HepG2 (cell line): Measurements from ENCODE around the gene SCAPER. TPM values are rescaled to one million over a fixed set of nuclear protein-coding genes. Genes with fewer than 3 reads are reported as not detected.
"Not testable (repeated sequence)": the region's sequence is repeated elsewhere in the genome, so short reads cannot be mapped to it uniquely, and the experiment has no call there.

Experiments used
- ATAC-seq: fragments of 200-7000 bp; cut with Tn5 transposase; 3 replicates; pipeline ENCODE4 v1.9.1; 2020; ENCODE audit warnings: mild to moderate bottlenecking, moderate library complexity
- BruUV-seq: library from RNA; stranded (reverse); fragments of 400-500 nt; replicated peaks from 2 replicates; lab custom pipeline; 2021; lab: Mats Ljungman, UMichigan
- CTCF ChIA-PET: fragments of 300-600 bp; formaldehyde crosslinking; extraction: SDS; loops from one replicate; lab custom pipeline; 2021; ENCODE audit warnings: low total read pairs, inconsistent platforms, low intra/inter-chr PET ratio; lab: Yijun Ruan, JAX
- POLR2A ChIA-PET: fragments of 350-600 bp; sonication (Branson Sonifier 250); formaldehyde crosslinking; loops from one replicate; lab custom pipeline; 2020; ENCODE audit warnings: antibody characterized with exemption, inconsistent platforms; lab: Yijun Ruan, JAX
- DNase-seq: peaks from one replicate; pipeline ENCODE4 v3.0.0-alpha.2; 2015; ENCODE audit warnings: low spot score
- FAIRE-seq: peaks from 3 replicates; lab custom pipeline; 2011; peaks lifted over from hg19 to GRCh38; lab: Jason Lieb, UNC
- H2AFZ ChIP-seq: one replicate; pipeline ENCODE4 v1.6.1; 2011; ENCODE audit warnings: low read length, inconsistent platforms
- H3K27ac ChIP-seq: fragments of 300-600 bp; 3 replicates; pipeline ENCODE4 v1.8.0; 2011; ENCODE audit warnings: mixed run types, mild to moderate bottlenecking, mixed read lengths, low read length, inconsistent platforms; ENCODE audit not compliant: insufficient read depth; ENCODE audit errors: extremely low read length
- H3K27me3 ChIP-seq, 2 experiments: fragments of 200-600 bp in 1 of 2; 2 replicates in 1 of 2; 3 replicates in 1 of 2; pipeline versions ENCODE4 v1.6.0 to v1.8.0; 2011; ENCODE audit warnings: low read length in 2 of 2, mild to moderate bottlenecking in 2 of 2, moderate library complexity in 2 of 2, inconsistent platforms in 1 of 2; ENCODE audit not compliant: insufficient read depth in 2 of 2, control insufficient read depth in 1 of 2
- H3K36me3 ChIP-seq, 2 experiments: fragments of 200-600 bp in 1 of 2; replicated peaks in 1 of 2; 2 replicates in 1 of 2; 3 replicates in 1 of 2; pipeline versions ENCODE4 v1.5.1 to v1.8.0; 2011; ENCODE audit warnings: low read length in 2 of 2, inconsistent platforms in 1 of 2; ENCODE audit not compliant: insufficient read depth in 2 of 2, control insufficient read depth in 1 of 2
- H3K4me1 ChIP-seq: 2 replicates; pipeline ENCODE4 v1.5.1; 2012; ENCODE audit warnings: low read length, inconsistent platforms; ENCODE audit not compliant: insufficient read depth
- H3K4me2 ChIP-seq: 2 replicates; pipeline ENCODE4 v1.6.0; 2011; ENCODE audit warnings: low read depth, low read length, inconsistent platforms
- H3K4me3 ChIP-seq, 3 experiments: fragments of 200-600 bp in 1 of 3; sonication (generic), shearing (Covaris generic) in 1 of 3; replicated peaks in 1 of 3; 2 replicates each; pipeline ENCODE4 v1.5.1; 2011 to 2016; ENCODE audit warnings: low read length in 3 of 3, inconsistent platforms in 2 of 3, low read depth in 2 of 3, mild to moderate bottlenecking in 2 of 3, control low read depth in 1 of 3, mixed read lengths in 1 of 3; ENCODE audit not compliant: insufficient read depth in 1 of 3
- H3K79me2 ChIP-seq: one replicate; pipeline ENCODE4 v1.6.1; 2011; ENCODE audit warnings: low read length, inconsistent platforms; ENCODE audit not compliant: insufficient read depth
- H3K9ac ChIP-seq: 2 replicates; pipeline ENCODE4 v1.6.0; 2011; ENCODE audit warnings: mild to moderate bottlenecking, low read depth, low read length, inconsistent platforms; ENCODE audit not compliant: insufficient read depth
- H3K9me3 ChIP-seq: 2 replicates; pipeline ENCODE4 v1.5.1; 2012; ENCODE audit warnings: mild to moderate bottlenecking, low read length
- H4K20me1 ChIP-seq: 2 replicates; pipeline ENCODE4 v1.6.0; 2011; ENCODE audit warnings: inconsistent platforms, mild to moderate bottlenecking, low read length, moderate library complexity; ENCODE audit not compliant: insufficient read depth
- SOX13 ChIP-seq, 3 experiments: fragments of 450-650 bp in 1 of 3; sonication (generic) in 1 of 3; formaldehyde crosslinking in 1 of 3; IDR thresholded peaks in 2 of 3; conservative IDR thresholded peaks in 1 of 3; 2 replicates each; pipeline versions ENCODE4 v1.5.0 to v1.6.1; 2016 to 2020; ENCODE audit warnings: antibody characterized with exemption in 1 of 3, mild to moderate bottlenecking in 1 of 3, missing compliant biosample characterization in 1 of 3, missing genetic modification reagents in 1 of 3, moderate library complexity in 1 of 3
- TBX2 ChIP-seq: sonication (generic); formaldehyde crosslinking; IDR thresholded peaks from 2 replicates; pipeline ENCODE4 v1.5.0; 2020; ENCODE audit warnings: missing genetic modification reagents, mild to moderate bottlenecking, borderline replicate concordance
- ZFX ChIP-seq: sonication (generic); formaldehyde crosslinking; IDR thresholded peaks from 2 replicates; pipeline ENCODE4 v1.4.0; 2020; ENCODE audit warnings: mild to moderate bottlenecking, low read depth, missing genetic modification reagents, moderate library complexity
- ZNF317 ChIP-seq: sonication (generic); formaldehyde crosslinking; IDR thresholded peaks from 2 replicates; pipeline ENCODE4 v1.5.0; 2020; ENCODE audit warnings: mild to moderate bottlenecking, missing genetic modification reagents
- ZNF331 ChIP-seq: sonication (generic); formaldehyde crosslinking; IDR thresholded peaks from 2 replicates; pipeline ENCODE4 v1.4.0; 2020; ENCODE audit warnings: missing genetic modification reagents
- ZSCAN22 ChIP-seq: sonication (generic); formaldehyde crosslinking; IDR thresholded peaks from 2 replicates; pipeline ENCODE4 v1.4.0; 2020; ENCODE audit warnings: mild to moderate bottlenecking, missing genetic modification reagents
- WGBS: methylation state at CpG from one replicate; pipeline ENCODE4 v1.1.6; 2017; ENCODE audit warnings: low lambda C conversion rate; 5-methylcytosine and 5-hydroxymethylcytosine counted together
- in situ Hi-C: cut with HindIII; loops from 2 replicates; pipeline ENCODE4 v1.10.0; 2017; ENCODE audit warnings: low pct_unique_long_range_greater_than_20kb; ENCODE audit not compliant: extremely low pct_ligation_motif_present
- intact Hi-C: fragments of 100-400 bp; cut with micrococcal nuclease; formaldehyde crosslinking; loops from one replicate; pipeline ENCODE4 v1.10.0; 2022; ENCODE audit not compliant: unreplicated experiment
- polyA plus RNA-seq, 8 experiments: library from polyadenylated mRNA; depleted of rRNA in 3 of 8; stranded (reverse) in 7 of 8; unstranded in 1 of 8; fragments of >200 nt; fragmentation: Illumina TruSeq in 4 of 8; extraction: Trizol in 4 of 8; gene quantifications; 2 replicates each; pipeline versions ENCODE4 v1.2.1 to v1.2.3, GENCODE V29; 2011 to 2016; ENCODE audit warnings: low read depth in 4 of 8, missing spikeins in 1 of 8, mixed read lengths in 1 of 8; ENCODE audit not compliant: insufficient read depth in 1 of 8
- total RNA-seq, 5 experiments: library from RNA; depleted of rRNA; stranded (reverse); fragments of >200 nt; fragmentation: Illumina TruSeq; extraction: Trizol; gene quantifications; 2 replicates each; pipeline ENCODE4 v1.2.3, GENCODE V29; 2016; ENCODE audit warnings: low read depth in 1 of 5
- TF ChIP-seq, protein P1 (sequence below): IDR thresholded peaks from 2 replicates; pipeline ENCODE4 v1.4.0; 2020; ENCODE audit warnings: mild to moderate bottlenecking, missing genetic modification reagents
- TF ChIP-seq, protein P2 (sequence below): IDR thresholded peaks from 2 replicates; pipeline ENCODE4 v1.6.1; 2018; ENCODE audit warnings: missing genetic modification reagents
- TF ChIP-seq, protein P3 (sequence below): sonication (generic); formaldehyde crosslinking; IDR thresholded peaks from 2 replicates; pipeline ENCODE4 v1.4.0; 2020; ENCODE audit warnings: missing genetic modification reagents
- TF ChIP-seq, protein P4 (sequence below): sonication (generic); formaldehyde crosslinking; IDR thresholded peaks from 2 replicates; pipeline ENCODE4; 2020; ENCODE audit warnings: missing genetic modification reagents, mild to moderate bottlenecking, borderline replicate concordance

SCAPER gene
- total and polyA plus RNA-seq, 2 of the 13 experiments (the other 11 are each of a cell fraction or from before 2014, with no cell fraction given): 4.3 to 10.5 TPM

GRCh38 chr15:76887280-76888141, 17.6 kb downstream of the SCAPER start:
- H3K79me2 ChIP-seq; H3K9me3 ChIP-seq; H2AFZ ChIP-seq; H3K36me3 ChIP-seq; CTCF ChIA-PET; BruUV-seq; H3K27me3 ChIP-seq; in situ Hi-C loops; H4K20me1 ChIP-seq; TF ChIP-seq SOX13 (IDR thresholded peaks at IDR 0.05): not testable (repeated sequence)
- WGBS: 30% methylated on average over 2 of the region's 14 CpGs
- POLR2A ChIA-PET: interaction anchor here (0.8 to 1.7 kb wide), 5 partner anchors 14 to 551 kb away, joined by 3 to 7 read pairs (median 4); partner anchors contain the start of genes ISL2, RCN2 and SCAPER
- H3K27ac ChIP-seq: peak overlapping the region; percentile 24
- peak overlapping the region; percentile 70 for H3K4me2 ChIP-seq
- FAIRE-seq: peak; percentile 15
- H3K9ac ChIP-seq: peak overlapping the region; percentile 1; the same call in 1 of the 2 replicates
- ATAC-seq: peak; percentile 99
- peaks cover 17% of the 10 kb centered on the region for H3K4me1 ChIP-seq
- peak; percentile 71 for DNase-seq
- H3K4me3 ChIP-seq: peak overlapping the region; percentile 34 to 52 (median 47); a peak in 5 of 6 replicates
- intact Hi-C loops: loop anchor here (5.0 kb wide), 1 partner anchor 50 kb away; no protein-coding TSS in a partner anchor
- TF ChIP-seq, protein P1, sequence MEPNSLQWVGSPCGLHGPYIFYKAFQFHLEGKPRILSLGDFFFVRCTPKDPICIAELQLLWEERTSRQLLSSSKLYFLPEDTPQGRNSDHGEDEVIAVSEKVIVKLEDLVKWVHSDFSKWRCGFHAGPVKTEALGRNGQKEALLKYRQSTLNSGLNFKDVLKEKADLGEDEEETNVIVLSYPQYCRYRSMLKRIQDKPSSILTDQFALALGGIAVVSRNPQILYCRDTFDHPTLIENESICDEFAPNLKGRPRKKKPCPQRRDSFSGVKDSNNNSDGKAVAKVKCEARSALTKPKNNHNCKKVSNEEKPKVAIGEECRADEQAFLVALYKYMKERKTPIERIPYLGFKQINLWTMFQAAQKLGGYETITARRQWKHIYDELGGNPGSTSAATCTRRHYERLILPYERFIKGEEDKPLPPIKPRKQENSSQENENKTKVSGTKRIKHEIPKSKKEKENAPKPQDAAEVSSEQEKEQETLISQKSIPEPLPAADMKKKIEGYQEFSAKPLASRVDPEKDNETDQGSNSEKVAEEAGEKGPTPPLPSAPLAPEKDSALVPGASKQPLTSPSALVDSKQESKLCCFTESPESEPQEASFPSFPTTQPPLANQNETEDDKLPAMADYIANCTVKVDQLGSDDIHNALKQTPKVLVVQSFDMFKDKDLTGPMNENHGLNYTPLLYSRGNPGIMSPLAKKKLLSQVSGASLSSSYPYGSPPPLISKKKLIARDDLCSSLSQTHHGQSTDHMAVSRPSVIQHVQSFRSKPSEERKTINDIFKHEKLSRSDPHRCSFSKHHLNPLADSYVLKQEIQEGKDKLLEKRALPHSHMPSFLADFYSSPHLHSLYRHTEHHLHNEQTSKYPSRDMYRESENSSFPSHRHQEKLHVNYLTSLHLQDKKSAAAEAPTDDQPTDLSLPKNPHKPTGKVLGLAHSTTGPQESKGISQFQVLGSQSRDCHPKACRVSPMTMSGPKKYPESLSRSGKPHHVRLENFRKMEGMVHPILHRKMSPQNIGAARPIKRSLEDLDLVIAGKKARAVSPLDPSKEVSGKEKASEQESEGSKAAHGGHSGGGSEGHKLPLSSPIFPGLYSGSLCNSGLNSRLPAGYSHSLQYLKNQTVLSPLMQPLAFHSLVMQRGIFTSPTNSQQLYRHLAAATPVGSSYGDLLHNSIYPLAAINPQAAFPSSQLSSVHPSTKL (CRISPR knock-in tag): 0 out of 2 replicates have a peak, but pooled peaks have one; percentile 18
- TF ChIP-seq ZNF317 (CRISPR knock-in tag): peak; percentile 30; the same call in 1 of the 2 replicates
- peak; percentile 43; the same call in 1 of the 2 replicates for TF ChIP-seq TBX2 (CRISPR knock-in tag)
- TF ChIP-seq SOX13 (CRISPR knock-in tag; conservative IDR thresholded peaks at IDR 0.05 in 1 of 2, IDR thresholded peaks at IDR 0.05 in 1 of 2): peak in 1 of 2 experiments; percentile 69; a peak in 2 of 4 replicates
- TF ChIP-seq, protein P2, sequence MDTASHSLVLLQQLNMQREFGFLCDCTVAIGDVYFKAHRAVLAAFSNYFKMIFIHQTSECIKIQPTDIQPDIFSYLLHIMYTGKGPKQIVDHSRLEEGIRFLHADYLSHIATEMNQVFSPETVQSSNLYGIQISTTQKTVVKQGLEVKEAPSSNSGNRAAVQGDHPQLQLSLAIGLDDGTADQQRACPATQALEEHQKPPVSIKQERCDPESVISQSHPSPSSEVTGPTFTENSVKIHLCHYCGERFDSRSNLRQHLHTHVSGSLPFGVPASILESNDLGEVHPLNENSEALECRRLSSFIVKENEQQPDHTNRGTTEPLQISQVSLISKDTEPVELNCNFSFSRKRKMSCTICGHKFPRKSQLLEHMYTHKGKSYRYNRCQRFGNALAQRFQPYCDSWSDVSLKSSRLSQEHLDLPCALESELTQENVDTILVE (CRISPR knock-in tag): 0 out of 2 replicates have a peak, but pooled peaks have one; percentile 22
- TF ChIP-seq ZFX: peak; percentile 59
- TF ChIP-seq ZNF331 (CRISPR knock-in tag): peak; percentile 4; the same call in 1 of the 2 replicates
- TF ChIP-seq, protein P3, sequence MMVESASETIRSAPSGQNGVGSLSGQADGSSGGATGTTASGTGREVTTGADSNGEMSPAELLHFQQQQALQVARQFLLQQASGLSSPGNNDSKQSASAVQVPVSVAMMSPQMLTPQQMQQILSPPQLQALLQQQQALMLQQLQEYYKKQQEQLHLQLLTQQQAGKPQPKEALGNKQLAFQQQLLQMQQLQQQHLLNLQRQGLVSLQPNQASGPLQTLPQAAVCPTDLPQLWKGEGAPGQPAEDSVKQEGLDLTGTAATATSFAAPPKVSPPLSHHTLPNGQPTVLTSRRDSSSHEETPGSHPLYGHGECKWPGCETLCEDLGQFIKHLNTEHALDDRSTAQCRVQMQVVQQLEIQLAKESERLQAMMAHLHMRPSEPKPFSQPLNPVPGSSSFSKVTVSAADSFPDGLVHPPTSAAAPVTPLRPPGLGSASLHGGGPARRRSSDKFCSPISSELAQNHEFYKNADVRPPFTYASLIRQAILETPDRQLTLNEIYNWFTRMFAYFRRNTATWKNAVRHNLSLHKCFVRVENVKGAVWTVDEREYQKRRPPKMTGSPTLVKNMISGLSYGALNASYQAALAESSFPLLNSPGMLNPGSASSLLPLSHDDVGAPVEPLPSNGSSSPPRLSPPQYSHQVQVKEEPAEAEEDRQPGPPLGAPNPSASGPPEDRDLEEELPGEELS: peak; percentile 38; the same call in 1 of the 2 replicates
- TF ChIP-seq, protein P4, sequence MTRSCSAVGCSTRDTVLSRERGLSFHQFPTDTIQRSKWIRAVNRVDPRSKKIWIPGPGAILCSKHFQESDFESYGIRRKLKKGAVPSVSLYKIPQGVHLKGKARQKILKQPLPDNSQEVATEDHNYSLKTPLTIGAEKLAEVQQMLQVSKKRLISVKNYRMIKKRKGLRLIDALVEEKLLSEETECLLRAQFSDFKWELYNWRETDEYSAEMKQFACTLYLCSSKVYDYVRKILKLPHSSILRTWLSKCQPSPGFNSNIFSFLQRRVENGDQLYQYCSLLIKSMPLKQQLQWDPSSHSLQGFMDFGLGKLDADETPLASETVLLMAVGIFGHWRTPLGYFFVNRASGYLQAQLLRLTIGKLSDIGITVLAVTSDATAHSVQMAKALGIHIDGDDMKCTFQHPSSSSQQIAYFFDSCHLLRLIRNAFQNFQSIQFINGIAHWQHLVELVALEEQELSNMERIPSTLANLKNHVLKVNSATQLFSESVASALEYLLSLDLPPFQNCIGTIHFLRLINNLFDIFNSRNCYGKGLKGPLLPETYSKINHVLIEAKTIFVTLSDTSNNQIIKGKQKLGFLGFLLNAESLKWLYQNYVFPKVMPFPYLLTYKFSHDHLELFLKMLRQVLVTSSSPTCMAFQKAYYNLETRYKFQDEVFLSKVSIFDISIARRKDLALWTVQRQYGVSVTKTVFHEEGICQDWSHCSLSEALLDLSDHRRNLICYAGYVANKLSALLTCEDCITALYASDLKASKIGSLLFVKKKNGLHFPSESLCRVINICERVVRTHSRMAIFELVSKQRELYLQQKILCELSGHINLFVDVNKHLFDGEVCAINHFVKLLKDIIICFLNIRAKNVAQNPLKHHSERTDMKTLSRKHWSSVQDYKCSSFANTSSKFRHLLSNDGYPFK (CRISPR knock-in tag): peak; percentile 74; the same call in 1 of the 2 replicates
- peak; percentile 89 for TF ChIP-seq ZSCAN22
